GM12875 (cell line): ENCODE measurements around the gene DES.

ENCODE experiments used
- H3K4me3 ChIP-seq: one replicate; pipeline ENCODE4 v1.5.1; 2011; ENCODE audit warnings: low read depth, low read length, control low read depth
- TF ChIP-seq, protein P1 (sequence below): IDR thresholded peaks from 2 replicates; pipeline ENCODE4 v1.5.1; 2011; ENCODE audit warnings: low read depth, mild to moderate bottlenecking, control low read depth, inconsistent platforms, low read length, moderate library complexity, borderline replicate concordance; ENCODE audit not compliant: insufficient read depth

DES gene

DNA sequence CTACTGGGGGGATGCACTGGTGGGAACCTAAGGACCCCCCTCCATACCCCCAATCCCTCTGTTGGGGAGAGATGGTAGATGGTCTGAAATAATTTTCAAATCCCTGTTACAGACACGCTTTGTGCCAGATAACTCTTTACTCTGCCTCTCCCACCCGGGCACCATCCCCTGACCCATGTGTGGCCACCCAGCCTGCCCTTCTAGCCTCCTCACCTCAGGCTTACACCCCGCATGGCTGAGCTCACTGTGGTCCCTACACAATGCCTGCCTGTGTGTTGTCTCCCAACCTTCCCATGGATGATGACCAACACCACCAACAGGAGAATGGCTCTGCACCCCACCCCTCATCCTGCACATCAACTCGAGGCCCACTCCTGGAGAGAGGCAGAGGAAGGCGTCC, 31.4 kb downstream of the DES start:
- H3K4me3 ChIP-seq, result no peak overlapping the region
- TF ChIP-seq, protein P1, sequence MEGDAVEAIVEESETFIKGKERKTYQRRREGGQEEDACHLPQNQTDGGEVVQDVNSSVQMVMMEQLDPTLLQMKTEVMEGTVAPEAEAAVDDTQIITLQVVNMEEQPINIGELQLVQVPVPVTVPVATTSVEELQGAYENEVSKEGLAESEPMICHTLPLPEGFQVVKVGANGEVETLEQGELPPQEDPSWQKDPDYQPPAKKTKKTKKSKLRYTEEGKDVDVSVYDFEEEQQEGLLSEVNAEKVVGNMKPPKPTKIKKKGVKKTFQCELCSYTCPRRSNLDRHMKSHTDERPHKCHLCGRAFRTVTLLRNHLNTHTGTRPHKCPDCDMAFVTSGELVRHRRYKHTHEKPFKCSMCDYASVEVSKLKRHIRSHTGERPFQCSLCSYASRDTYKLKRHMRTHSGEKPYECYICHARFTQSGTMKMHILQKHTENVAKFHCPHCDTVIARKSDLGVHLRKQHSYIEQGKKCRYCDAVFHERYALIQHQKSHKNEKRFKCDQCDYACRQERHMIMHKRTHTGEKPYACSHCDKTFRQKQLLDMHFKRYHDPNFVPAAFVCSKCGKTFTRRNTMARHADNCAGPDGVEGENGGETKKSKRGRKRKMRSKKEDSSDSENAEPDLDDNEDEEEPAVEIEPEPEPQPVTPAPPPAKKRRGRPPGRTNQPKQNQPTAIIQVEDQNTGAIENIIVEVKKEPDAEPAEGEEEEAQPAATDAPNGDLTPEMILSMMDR, result no peak

DNA sequence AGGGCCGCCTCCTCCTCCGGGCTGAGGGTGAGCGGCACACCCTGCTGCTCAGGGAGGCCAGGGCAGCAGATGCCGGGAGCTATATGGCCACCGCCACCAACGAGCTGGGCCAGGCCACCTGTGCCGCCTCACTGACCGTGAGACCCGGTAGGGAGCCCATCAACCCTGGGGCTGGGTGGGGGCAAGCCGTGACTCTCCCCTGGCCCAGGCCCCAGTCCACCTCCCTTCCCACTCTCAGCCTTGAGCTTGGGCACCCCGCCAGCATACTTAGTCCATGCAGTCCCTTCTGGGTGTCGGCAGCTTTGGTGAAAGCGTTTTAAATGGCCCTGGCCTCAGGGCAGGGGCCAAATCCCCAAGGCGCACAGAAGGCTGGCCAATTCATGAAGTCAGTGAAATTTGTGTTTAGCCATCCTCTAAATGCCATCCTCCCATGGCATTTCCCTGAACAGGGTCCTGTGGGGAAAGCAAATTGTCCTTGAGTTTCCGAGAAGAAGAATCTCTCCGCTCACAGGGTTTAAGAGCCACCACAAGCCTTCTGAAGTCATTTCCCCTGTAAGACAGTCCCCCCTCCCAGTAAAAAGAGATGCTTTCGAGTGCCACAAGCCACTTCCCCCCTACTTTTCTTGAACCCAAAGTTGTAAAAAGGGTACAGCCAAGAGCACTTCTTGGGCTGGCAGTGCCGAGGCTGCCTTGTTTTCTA, 33.6 kb downstream of the DES start:
- no peak overlapping the region for H3K4me3 ChIP-seq
- TF ChIP-seq, protein P1, result no peak

DNA sequence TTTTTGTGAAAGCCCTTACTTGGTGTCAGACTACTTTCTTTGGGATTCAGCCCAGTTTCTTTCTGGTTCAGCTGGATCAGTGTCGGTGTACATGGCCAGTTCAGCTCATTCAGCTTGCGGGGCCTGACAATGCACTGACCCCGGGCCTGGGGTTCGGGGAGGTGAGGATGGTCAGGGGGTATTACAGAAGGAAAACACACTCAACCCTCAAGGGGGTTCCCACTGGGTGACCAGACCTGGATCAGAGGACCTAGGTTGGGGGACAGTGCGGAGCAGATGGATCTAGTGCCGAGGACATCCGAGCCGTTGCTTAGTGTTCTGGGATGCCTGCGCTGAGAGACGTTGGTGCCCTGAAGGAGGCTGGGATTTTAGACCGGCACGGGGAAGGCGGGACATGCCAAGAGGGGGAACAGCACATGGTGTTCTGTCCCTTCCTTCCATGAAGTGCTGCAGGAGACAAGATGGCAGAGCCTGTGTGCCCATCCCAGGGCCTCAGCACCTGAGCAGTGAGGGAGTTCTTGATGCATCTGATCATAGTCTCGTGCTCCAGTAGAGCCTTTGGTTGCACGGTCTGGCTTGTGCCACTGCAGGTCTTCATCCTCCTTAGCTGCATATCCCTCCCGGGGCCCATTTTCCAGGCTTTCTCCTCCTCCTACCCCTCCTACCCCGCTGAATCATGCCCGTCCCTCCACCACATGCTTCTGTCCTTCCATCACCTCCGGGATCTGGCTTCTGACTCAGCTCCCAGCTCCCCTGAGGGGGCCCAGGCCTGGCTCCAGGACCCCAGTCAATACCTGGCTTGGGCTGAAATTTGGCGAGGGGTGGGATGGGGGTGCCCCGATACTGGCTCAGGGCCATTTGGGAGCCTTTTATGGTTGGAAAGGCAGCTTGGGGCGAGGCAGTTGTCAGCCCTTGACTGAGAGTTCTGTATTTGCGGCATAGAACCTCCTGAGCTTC, 34.5 kb downstream of the DES start:
- TF ChIP-seq, protein P1, result no peak

DNA sequence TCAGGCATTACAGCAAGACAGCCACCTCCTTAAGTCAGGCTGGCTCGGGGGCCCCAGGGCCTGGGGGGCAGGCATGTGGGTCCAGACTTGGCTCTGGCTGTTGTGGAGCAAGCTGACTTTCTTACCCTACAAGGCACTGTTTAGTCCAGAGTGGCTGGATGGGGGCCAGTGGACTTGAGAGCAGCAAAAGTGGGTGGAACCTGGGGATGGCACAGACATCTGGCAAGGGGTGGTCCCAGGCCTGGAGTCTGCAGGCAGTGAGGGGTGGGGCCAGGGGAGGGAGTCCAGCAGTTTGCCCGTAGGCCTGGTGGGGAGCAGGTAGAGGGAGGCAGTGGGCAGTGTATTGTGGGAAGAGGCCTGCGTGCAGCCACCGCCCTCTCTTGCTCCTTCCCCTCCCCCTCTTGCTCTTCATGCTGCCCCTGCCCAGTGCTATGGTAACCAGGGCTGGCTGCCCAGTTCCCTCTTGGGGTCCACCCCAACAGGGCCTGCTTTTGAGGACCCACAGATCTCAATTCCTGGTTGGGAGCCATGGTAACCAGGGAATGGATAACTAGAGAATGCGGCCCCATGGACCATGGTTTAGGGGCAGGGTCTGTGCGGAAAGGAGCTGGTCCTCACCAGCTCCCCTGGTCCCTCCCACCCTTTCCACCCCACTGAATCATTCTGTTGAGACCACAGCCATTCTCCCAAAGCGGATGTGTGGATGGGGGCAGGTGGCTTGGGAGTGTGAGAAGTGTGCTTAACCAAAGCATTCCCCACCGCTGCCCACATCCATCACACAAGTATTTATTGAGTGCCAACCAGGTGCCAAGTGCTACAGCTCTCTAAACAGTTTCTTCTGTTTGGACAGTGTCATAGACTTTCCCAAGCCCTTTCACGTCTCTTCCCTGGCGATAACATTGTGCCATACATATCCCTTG, 35.8 kb downstream of the DES start:
- TF ChIP-seq, protein P1, result no peak
- H3K4me3 ChIP-seq, result no peak overlapping the region

More for the DNA sequence above, 34.5 kb downstream of the DES start:
- H3K4me3 ChIP-seq, result no peak overlapping the region

DNA sequence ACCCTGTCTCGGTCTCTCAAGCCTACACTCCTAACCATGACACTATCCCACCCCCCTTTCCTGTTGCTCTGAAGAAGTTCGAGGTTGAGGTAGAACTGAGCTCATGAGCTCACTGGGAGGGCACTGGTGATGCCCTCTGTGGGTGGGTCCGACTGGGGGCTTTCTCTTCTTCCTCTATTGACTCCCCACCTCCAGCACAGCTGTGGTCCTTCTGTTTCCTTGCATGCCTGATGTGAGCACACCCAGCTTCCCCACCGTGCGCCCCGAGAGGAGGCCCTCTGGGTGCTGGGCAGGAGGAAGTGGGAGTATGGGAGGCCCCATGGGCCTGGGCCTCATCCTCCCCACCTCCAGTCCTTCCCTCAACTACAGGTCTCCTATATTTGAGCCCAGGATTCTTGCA, 37.4 kb downstream of the DES start:
- TF ChIP-seq, protein P1, result no peak
- no peak overlapping the region for H3K4me3 ChIP-seq

DNA sequence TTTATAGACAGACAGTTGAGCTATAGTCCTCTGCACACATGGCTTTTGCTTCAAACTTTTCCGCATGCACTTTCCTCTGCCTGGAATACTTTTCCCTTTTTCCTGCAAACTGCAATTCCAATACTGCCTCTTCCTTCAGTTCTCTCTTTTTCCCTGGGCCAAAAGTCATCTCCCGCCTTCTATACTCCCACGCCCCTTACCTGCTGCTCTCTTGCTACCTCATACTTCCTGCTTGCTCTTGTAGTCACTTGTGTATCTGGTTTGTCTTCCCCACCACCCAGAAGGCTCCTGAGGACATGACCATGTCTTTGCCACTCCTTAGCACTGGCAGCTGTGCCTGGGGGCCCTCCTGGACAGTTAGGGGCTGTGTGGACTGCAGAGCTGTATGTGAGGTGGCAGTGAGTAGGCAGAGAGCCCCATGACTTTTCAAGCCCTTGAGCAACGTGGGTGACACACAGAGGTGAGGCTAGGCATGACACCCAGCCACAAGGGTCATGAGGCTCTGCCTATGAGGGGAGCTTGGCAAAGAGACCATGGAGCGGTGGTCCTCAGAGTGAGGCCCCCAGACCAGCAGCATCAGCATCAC, 39.7 kb downstream of the DES start:
- H3K4me3 ChIP-seq, result no peak overlapping the region
- TF ChIP-seq, protein P1, result peak; percentile 42; the same call in 1 of the 2 replicates
